Endothelial cell of umbilical vein (primary cell): ENCODE data around the gene OVCH1. TPM values are rescaled to one million over a fixed set of nuclear protein-coding genes. Genes with fewer than 3 reads are reported as not detected.

Source experiments
- BruUV-seq: library from RNA; stranded (reverse); fragments of 400-500 nt; replicated peaks from 2 replicates; lab custom pipeline; 2021; lab: Mats Ljungman, UMichigan
- CTCF ChIA-PET: fragments of 300-600, 350-600 bp; sonication (Branson Sonifier 250); formaldehyde crosslinking; loops from one replicate; lab custom pipeline; 2021; ENCODE audit warnings: antibody characterized with exemption, inconsistent platforms; lab: Charles Lee
- POLR2A ChIA-PET: fragments of 300-600, 350-600 bp; sonication (Branson Sonifier 250); formaldehyde crosslinking; loops from one replicate; lab custom pipeline; 2021; ENCODE audit warnings: antibody characterized with exemption, inconsistent platforms; lab: Charles Lee
- DNase-seq: peaks from one replicate; pipeline ENCODE4 v3.0.0-alpha.2; 2011; ENCODE audit warnings: low read depth, low spot score
- FAIRE-seq: peaks from 2 replicates; lab custom pipeline; 2011; peaks lifted over from hg19 to GRCh38; lab: Jason Lieb, UNC
- H2AFZ ChIP-seq: 2 replicates; pipeline ENCODE4 v1.6.0; 2012; ENCODE audit warnings: low read depth, low read length, control low read depth, inconsistent platforms
- H3K27ac ChIP-seq: 2 replicates; pipeline ENCODE4 v1.5.1; 2011; ENCODE audit warnings: low read depth, mild to moderate bottlenecking, control low read depth, low read length, moderate library complexity; ENCODE audit not compliant: insufficient read depth
- H3K27me3 ChIP-seq, 2 experiments: 2 replicates each; pipeline versions ENCODE4 v1.6.0 to v1.6.1; 2011; ENCODE audit warnings: low read length in 2 of 2, mixed read lengths in 1 of 2; ENCODE audit not compliant: control insufficient read depth in 2 of 2, insufficient read depth in 2 of 2
- H3K36me3 ChIP-seq, 2 experiments: 2 replicates in 1 of 2; 3 replicates in 1 of 2; pipeline ENCODE4 v1.5.1; 2011; ENCODE audit warnings: low read length in 2 of 2, mild to moderate bottlenecking in 1 of 2, moderate library complexity in 1 of 2; ENCODE audit not compliant: control insufficient read depth in 2 of 2, insufficient read depth in 2 of 2; ENCODE audit errors: extremely low read depth in 1 of 2
- H3K4me1 ChIP-seq: 3 replicates; pipeline ENCODE4 v1.5.1; 2011; ENCODE audit warnings: mild to moderate bottlenecking, low read length; ENCODE audit not compliant: control insufficient read depth, insufficient read depth; ENCODE audit errors: extremely low read depth
- H3K4me2 ChIP-seq: 2 replicates; pipeline ENCODE4 v1.6.1; 2011; ENCODE audit warnings: low read length, control low read depth, mixed read lengths; ENCODE audit not compliant: insufficient read depth
- H3K4me3 ChIP-seq, 3 experiments: fragments of 200-600 bp in 1 of 3; sonication (generic), shearing (Covaris generic) in 1 of 3; replicated peaks in 1 of 3; 2 replicates each; pipeline ENCODE4 v1.5.1; 2011 to 2016; ENCODE audit warnings: control low read depth in 3 of 3, low read length in 3 of 3, mild to moderate bottlenecking in 2 of 3, inconsistent platforms in 1 of 3, low read depth in 1 of 3, moderate library complexity in 1 of 3; ENCODE audit not compliant: insufficient read depth in 1 of 3
- H3K79me2 ChIP-seq: 2 replicates; pipeline ENCODE4 v1.6.0; 2012; ENCODE audit warnings: low read length, inconsistent platforms; ENCODE audit not compliant: control insufficient read depth, insufficient read depth
- H3K9ac ChIP-seq: replicated peaks from 2 replicates; pipeline ENCODE3; 2011; ENCODE audit warnings: low read length, control low read depth; ENCODE audit not compliant: insufficient read depth; ENCODE audit errors: extremely low read depth
- H3K9me1 ChIP-seq: replicated peaks from 3 replicates; pipeline ENCODE4 v1.6.0; 2011; ENCODE audit warnings: mild to moderate bottlenecking, low read length; ENCODE audit not compliant: control insufficient read depth, insufficient read depth; ENCODE audit errors: extremely low read depth
- H3K9me3 ChIP-seq: replicated peaks from 2 replicates; pipeline ENCODE4 v1.5.1; 2012; ENCODE audit warnings: low read length, inconsistent platforms; ENCODE audit not compliant: control insufficient read depth, insufficient read depth
- H4K20me1 ChIP-seq: replicated peaks from 2 replicates; pipeline ENCODE3; 2011; ENCODE audit warnings: mild to moderate bottlenecking, low read length; ENCODE audit not compliant: control insufficient read depth, insufficient read depth; ENCODE audit errors: extremely low read depth
- EZH2 ChIP-seq: IDR thresholded peaks from 2 replicates; pipeline ENCODE4 v1.6.1; 2012; ENCODE audit warnings: borderline replicate concordance, low read depth, mild to moderate bottlenecking, moderate library complexity, low read length, inconsistent platforms; ENCODE audit not compliant: severe bottlenecking
- FOS ChIP-seq: IDR thresholded peaks from 2 replicates; pipeline ENCODE4 v1.6.1; 2011; ENCODE audit warnings: mild to moderate bottlenecking, low read length, moderate library complexity, borderline replicate concordance; ENCODE audit not compliant: insufficient read depth
- GATA2 ChIP-seq: IDR thresholded peaks from 2 replicates; pipeline ENCODE4 v1.7.0; 2011; ENCODE audit warnings: low read depth, mild to moderate bottlenecking, moderate library complexity, mixed read lengths, low read length; ENCODE audit not compliant: insufficient read length, insufficient read depth
- JUN ChIP-seq: IDR thresholded peaks from 2 replicates; pipeline ENCODE4 v1.6.1; 2011; ENCODE audit warnings: borderline replicate concordance, low read depth; ENCODE audit not compliant: insufficient read length, insufficient read depth
- MAX ChIP-seq: IDR thresholded peaks from 2 replicates; pipeline ENCODE4 v1.6.1; 2011; ENCODE audit not compliant: insufficient read depth, insufficient read length
- MYC ChIP-seq: IDR thresholded peaks from one replicate; pipeline ENCODE4 v1.6.1; 2011; ENCODE audit warnings: mild to moderate bottlenecking, low read depth, low read length
- POLR2A ChIP-seq: IDR thresholded peaks from 2 replicates; pipeline ENCODE4 v1.6.1; 2012; ENCODE audit warnings: low read depth, mild to moderate bottlenecking, control low read depth, low read length
- POLR2AphosphoS5 ChIP-seq: IDR thresholded peaks from 2 replicates; pipeline ENCODE4 v1.6.1; 2012; ENCODE audit warnings: low read depth, mild to moderate bottlenecking, control low read depth, low read length, moderate library complexity; ENCODE audit not compliant: insufficient read depth
- dilution Hi-C: fragments of 300-500 bp; cut with MboI; formaldehyde crosslinking; loops from one replicate; pipeline ENCODE4 v1.15.0; 2019; ENCODE audit warnings: low sequenced_read_pairs; ENCODE audit not compliant: extremely low pct_ligation_motif_present
- intact Hi-C: fragments of 100-400 bp; cut with micrococcal nuclease; formaldehyde crosslinking; loops from one replicate; pipeline ENCODE4 v1.10.0; 2022
- polyA plus RNA-seq, 4 experiments: library from polyadenylated mRNA; depleted of rRNA in 3 of 4; stranded (reverse) in 3 of 4; unstranded in 1 of 4; fragments of >200 nt; gene quantifications; 2 replicates each; pipeline versions ENCODE4 v1.2.1 to v1.2.3, GENCODE V29; 2011 to 2012; ENCODE audit warnings: missing spikeins in 1 of 4
- total RNA-seq: library from RNA; stranded (reverse); gene quantifications from 2 replicates; pipeline ENCODE4 v1.2.3, GENCODE V29; 2021
- TF ChIP-seq, protein P1 (sequence below), 2 donors: IDR thresholded peaks; 1 replicate in 1 of 2; 2 replicates in 1 of 2; pipeline ENCODE4 v1.5.1; 2011; ENCODE audit warnings: low read length in 2 of 2, mild to moderate bottlenecking in 2 of 2, moderate library complexity in 2 of 2, control low read depth in 1 of 2, inconsistent platforms in 1 of 2, low read depth in 1 of 2; ENCODE audit not compliant: insufficient read depth in 1 of 2; ENCODE audit errors: extremely low read depth in 1 of 2

Gene OVCH1
- total and polyA plus RNA-seq, 2 donors (not counting 3 experiments of a cell fraction or from before 2014, with no cell fraction given): 0.01 TPM; not detected in 1

DNA sequence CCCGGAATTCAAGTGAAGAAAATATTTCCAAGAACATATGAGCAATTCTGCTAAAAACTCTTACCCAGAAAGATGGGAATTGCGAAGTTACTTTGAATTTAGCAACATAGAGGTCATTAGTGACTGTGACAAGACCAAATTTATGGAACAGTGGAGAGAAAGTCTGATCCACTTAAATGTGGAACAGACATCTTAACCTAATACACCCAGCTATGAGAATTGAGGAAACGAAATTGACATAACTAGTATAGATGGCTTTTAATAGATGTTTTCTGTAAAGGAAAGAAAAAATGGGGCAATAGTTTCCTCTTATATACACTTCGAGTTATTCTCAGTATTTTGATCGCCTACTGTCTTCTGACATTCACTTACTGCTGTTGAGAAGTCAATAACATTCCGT is 4.6 kb downstream of the OVCH1 start:
- Histone ChIP-seq H3K27me3 (no peaks in the 10 kb centered on the region), H3K9me3 (no peaks in the 10 kb centered on the region), H3K79me2 (no peaks in the 10 kb centered on the region), H3K4me1 (no peaks in the 10 kb centered on the region), H3K36me3 (no peaks in the 10 kb centered on the region), H3K9ac (no peak overlapping the region), H3K27ac (no peak overlapping the region), H3K4me3 (no peak overlapping the region), H3K9me1 (no peaks in the 10 kb centered on the region), H3K4me2 (no peak overlapping the region), H4K20me1 (no peaks in the 10 kb centered on the region), H2AFZ (no peak overlapping the region)
- no TSS peak for BruUV-seq
- intact Hi-C loops: no loop called here
- dilution Hi-C loops: no loop called here
- DNase-seq: no peak
- ChIA-PET CTCF (no interaction called here), POLR2A (no interaction called here)
- FAIRE-seq: no peak
- TF ChIP-seq FOS: no peak
- no peak for TF ChIP-seq MYC
- TF ChIP-seq MAX: no peak
- no peak for TF ChIP-seq GATA2
- no peak for TF ChIP-seq EZH2
- no peak for TF ChIP-seq POLR2A
- TF ChIP-seq, protein P1, sequence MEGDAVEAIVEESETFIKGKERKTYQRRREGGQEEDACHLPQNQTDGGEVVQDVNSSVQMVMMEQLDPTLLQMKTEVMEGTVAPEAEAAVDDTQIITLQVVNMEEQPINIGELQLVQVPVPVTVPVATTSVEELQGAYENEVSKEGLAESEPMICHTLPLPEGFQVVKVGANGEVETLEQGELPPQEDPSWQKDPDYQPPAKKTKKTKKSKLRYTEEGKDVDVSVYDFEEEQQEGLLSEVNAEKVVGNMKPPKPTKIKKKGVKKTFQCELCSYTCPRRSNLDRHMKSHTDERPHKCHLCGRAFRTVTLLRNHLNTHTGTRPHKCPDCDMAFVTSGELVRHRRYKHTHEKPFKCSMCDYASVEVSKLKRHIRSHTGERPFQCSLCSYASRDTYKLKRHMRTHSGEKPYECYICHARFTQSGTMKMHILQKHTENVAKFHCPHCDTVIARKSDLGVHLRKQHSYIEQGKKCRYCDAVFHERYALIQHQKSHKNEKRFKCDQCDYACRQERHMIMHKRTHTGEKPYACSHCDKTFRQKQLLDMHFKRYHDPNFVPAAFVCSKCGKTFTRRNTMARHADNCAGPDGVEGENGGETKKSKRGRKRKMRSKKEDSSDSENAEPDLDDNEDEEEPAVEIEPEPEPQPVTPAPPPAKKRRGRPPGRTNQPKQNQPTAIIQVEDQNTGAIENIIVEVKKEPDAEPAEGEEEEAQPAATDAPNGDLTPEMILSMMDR (IDR thresholded peaks at IDR 0.05; ENCODE audit: extremely low read depth in 1 of 2, insufficient read depth in 1 of 2, low read depth in 1 of 2, low read length in 2 of 2): no peak
- TF ChIP-seq POLR2AphosphoS5: no peak
- no peak for TF ChIP-seq JUN
